ENCODE measurements around the gene IL16. TPM values are rescaled to one million over a fixed set of nuclear protein-coding genes. Genes with fewer than 3 reads are reported as not detected.

IL16 gene
- total RNA-seq, 2 experiments from 2014 or later, result 76.0 to 81.3 TPM

DNA sequence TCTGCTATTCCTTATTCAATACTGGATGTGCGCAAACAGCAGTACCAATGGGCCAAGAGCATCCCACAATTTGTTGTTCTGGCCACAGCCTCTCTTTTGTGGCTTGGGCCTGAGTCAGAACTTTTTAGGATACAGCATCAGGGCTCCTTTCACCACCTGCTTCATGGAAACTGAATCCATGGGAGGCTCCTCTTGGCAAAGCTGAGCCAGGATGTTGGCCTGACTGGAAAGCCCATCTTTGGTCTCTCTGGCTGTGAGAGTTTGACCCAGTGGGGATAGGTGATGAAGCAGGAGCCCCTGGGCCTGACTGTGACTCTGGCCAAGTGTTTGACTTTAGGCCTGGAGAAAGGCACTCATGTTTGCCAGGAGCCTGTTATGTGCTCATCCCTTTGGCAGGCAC, 27.6 kb downstream of the IL16 start:
- DNase-seq (ENCODE audit: low spot score), result no peak
- H2AFZ ChIP-seq (ENCODE audit: low read length), result no peak overlapping the region
- no peaks in the 10 kb centered on the region for H3K4me1 ChIP-seq (ENCODE audit: insufficient read depth, low read length, poor library complexity, severe bottlenecking)
- no TSS peak for BruUV-seq (replicated peaks)
- no peak overlapping the region for H3K4me3 ChIP-seq (ENCODE audit: low read depth, low read length, poor library complexity, severe bottlenecking)
- H4K20me1 ChIP-seq (ENCODE audit: insufficient read depth, low read length), result no peaks in the 10 kb centered on the region
- no peaks in the 10 kb centered on the region for H3K79me2 ChIP-seq (ENCODE audit: insufficient read depth, low read depth, low read length)
- ChIA-PET POLR2A (no interaction called here), CTCF (ENCODE audit: unreplicated experiment) (no interaction called here)
- H3K36me3 ChIP-seq (ENCODE audit: insufficient read depth, low read length), result no peaks in the 10 kb centered on the region
- no peak overlapping the region for H3K27ac ChIP-seq (ENCODE audit: low read depth, low read length, poor library complexity, severe bottlenecking)
- intact Hi-C loops (cut with micrococcal nuclease; ENCODE audit: unreplicated experiment), result no loop called here
- no peak for TF ChIP-seq EZH2phosphoT487 (IDR thresholded peaks at IDR 0.05; ENCODE audit: borderline replicate concordance, low read depth, low read length)
- TF ChIP-seq, protein P1, sequence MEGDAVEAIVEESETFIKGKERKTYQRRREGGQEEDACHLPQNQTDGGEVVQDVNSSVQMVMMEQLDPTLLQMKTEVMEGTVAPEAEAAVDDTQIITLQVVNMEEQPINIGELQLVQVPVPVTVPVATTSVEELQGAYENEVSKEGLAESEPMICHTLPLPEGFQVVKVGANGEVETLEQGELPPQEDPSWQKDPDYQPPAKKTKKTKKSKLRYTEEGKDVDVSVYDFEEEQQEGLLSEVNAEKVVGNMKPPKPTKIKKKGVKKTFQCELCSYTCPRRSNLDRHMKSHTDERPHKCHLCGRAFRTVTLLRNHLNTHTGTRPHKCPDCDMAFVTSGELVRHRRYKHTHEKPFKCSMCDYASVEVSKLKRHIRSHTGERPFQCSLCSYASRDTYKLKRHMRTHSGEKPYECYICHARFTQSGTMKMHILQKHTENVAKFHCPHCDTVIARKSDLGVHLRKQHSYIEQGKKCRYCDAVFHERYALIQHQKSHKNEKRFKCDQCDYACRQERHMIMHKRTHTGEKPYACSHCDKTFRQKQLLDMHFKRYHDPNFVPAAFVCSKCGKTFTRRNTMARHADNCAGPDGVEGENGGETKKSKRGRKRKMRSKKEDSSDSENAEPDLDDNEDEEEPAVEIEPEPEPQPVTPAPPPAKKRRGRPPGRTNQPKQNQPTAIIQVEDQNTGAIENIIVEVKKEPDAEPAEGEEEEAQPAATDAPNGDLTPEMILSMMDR (conservative IDR thresholded peaks at IDR 0.05; ENCODE audit: low read length), result no peak
- H3K9me2 ChIP-seq (ENCODE audit: insufficient read depth, low read length), result no peaks in the 10 kb centered on the region
- H3K9me3 ChIP-seq (ENCODE audit: low read length), result no peaks in the 10 kb centered on the region
- H3K4me2 ChIP-seq (ENCODE audit: low read length), result no peak overlapping the region

DNA sequence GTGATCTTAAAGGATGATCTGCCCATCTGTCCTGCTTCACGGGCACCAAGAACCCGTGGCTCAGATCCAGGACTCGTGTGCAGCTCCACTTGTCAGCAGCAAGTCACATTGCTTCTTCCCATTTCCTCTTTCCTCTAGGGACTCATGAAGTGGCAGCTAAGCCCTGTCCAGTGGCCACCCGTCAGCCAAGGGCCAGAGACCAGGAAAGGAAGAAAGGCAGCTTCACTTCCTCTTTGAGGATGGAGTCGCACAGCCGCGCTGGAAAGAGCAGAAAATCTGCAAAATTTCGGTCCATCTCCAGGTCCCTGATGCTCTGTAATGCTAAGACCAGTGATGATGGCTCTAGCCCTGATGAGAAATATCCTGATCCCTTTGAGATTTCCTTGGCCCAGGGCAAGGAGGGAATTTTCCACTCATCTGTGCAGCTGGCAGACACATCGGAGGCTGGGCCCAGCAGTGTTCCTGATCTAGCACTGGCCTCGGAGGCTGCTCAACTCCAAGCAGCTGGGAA, 28.5 kb downstream of the IL16 start:
- no TSS peak for BruUV-seq (replicated peaks)
- Histone ChIP-seq H2AFZ (ENCODE audit: low read length) (no peak overlapping the region), H3K4me2 (ENCODE audit: low read length) (no peak overlapping the region), H4K20me1 (ENCODE audit: insufficient read depth, low read length) (no peaks in the 10 kb centered on the region), H3K4me1 (ENCODE audit: insufficient read depth, low read length, poor library complexity, severe bottlenecking) (no peaks in the 10 kb centered on the region), H3K9me3 (ENCODE audit: low read length) (no peaks in the 10 kb centered on the region), H3K9me2 (ENCODE audit: insufficient read depth, low read length) (no peaks in the 10 kb centered on the region), H3K79me2 (ENCODE audit: insufficient read depth, low read depth, low read length) (no peaks in the 10 kb centered on the region), H3K36me3 (ENCODE audit: insufficient read depth, low read length) (no peaks in the 10 kb centered on the region), H3K4me3 (ENCODE audit: low read depth, low read length, poor library complexity, severe bottlenecking) (no peak overlapping the region), H3K27ac (ENCODE audit: low read depth, low read length, poor library complexity, severe bottlenecking) (no peak overlapping the region)
- ChIA-PET CTCF (ENCODE audit: unreplicated experiment) (interaction anchor here (0.5 kb wide), 1 partner anchor 1054 kb away, joined by 3 read pairs; no protein-coding TSS in a partner anchor), POLR2A (interaction anchor here (1.2 kb wide), 2 partner anchors 8 to 10 kb away, joined by 3 to 4 read pairs; no protein-coding TSS in a partner anchor)
- TF ChIP-seq, protein P1 (conservative IDR thresholded peaks at IDR 0.05; ENCODE audit: low read length), result no peak
- no peak for TF ChIP-seq EZH2phosphoT487 (IDR thresholded peaks at IDR 0.05; ENCODE audit: borderline replicate concordance, low read depth, low read length)
- no peak for DNase-seq (ENCODE audit: low spot score)
- intact Hi-C loops (cut with micrococcal nuclease; ENCODE audit: unreplicated experiment), result no loop called here

DNA sequence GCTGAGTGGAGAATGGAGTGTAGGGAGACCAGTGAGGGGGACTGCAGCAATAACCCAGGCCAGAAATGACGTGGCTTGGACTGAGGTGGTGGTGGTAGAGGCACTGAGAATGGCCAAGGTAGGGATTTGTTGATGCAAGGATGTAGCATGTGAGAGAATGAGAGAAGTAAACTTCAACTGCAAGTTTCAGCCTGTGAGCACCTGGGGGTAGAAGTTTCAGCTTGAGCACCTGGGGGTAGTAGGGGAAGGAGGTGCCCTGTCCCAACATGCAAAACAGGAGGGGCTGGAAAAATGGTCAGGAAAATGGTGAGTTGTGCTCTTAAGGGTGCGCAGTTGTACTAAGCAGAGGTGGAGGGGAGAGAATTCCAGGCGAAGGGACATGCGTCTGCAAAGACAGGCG, 31.0 kb downstream of the IL16 start:
- POLR2A ChIA-PET, result no interaction called here
- Histone ChIP-seq H3K9me2 (ENCODE audit: insufficient read depth, low read length) (no peaks in the 10 kb centered on the region), H4K20me1 (ENCODE audit: insufficient read depth, low read length) (no peaks in the 10 kb centered on the region), H3K27ac (ENCODE audit: low read depth, low read length, poor library complexity, severe bottlenecking) (no peak overlapping the region), H3K4me2 (ENCODE audit: low read length) (no peak overlapping the region), H3K36me3 (ENCODE audit: insufficient read depth, low read length) (no peaks in the 10 kb centered on the region), H3K9me3 (ENCODE audit: low read length) (no peaks in the 10 kb centered on the region), H3K79me2 (ENCODE audit: insufficient read depth, low read depth, low read length) (no peaks in the 10 kb centered on the region), H3K4me1 (ENCODE audit: insufficient read depth, low read length, poor library complexity, severe bottlenecking) (no peaks in the 10 kb centered on the region), H2AFZ (ENCODE audit: low read length) (no peak overlapping the region), H3K4me3 (ENCODE audit: low read depth, low read length, poor library complexity, severe bottlenecking) (no peak overlapping the region)
- TF ChIP-seq, protein P1 (conservative IDR thresholded peaks at IDR 0.05; ENCODE audit: low read length), result no peak
- CTCF ChIA-PET (ENCODE audit: unreplicated experiment), result no interaction called here
- BruUV-seq (replicated peaks), result no TSS peak
- intact Hi-C loops (cut with micrococcal nuclease; ENCODE audit: unreplicated experiment), result no loop called here
- DNase-seq (ENCODE audit: low spot score), result no peak

Data from OCI-LY7 (cell line).